ENCODE results near the gene ST3GAL5. TPM values are rescaled to one million over a fixed set of nuclear protein-coding genes. Genes with fewer than 3 reads are reported as not detected.
A peak's percentile ranks its signal among the peaks of the same experiment; 100 is the strongest.

Gene ST3GAL5
- total RNA-seq (2022) (3.5 and 3.8 TPM in 2 replicates), Bru-seq, nascent RNA (percentile 30 among the genes with signal in this experiment), BruChase-seq, experiment 1, labeled RNA remaining after a 6-hour chase (percentile 26 among the genes with signal in this experiment), BruChase-seq, experiment 2, labeled RNA remaining after a 2-hour chase (percentile 23 among the genes with signal in this experiment)
- long read RNA-seq, full-length matches to known transcripts = 6 of 52 reads
- long read RNA-seq, partial matches to known transcripts = 0 of 52 reads
- long read RNA-seq, other reads (novel, unspliced or antisense) = 46 of 52 reads

DNA sequence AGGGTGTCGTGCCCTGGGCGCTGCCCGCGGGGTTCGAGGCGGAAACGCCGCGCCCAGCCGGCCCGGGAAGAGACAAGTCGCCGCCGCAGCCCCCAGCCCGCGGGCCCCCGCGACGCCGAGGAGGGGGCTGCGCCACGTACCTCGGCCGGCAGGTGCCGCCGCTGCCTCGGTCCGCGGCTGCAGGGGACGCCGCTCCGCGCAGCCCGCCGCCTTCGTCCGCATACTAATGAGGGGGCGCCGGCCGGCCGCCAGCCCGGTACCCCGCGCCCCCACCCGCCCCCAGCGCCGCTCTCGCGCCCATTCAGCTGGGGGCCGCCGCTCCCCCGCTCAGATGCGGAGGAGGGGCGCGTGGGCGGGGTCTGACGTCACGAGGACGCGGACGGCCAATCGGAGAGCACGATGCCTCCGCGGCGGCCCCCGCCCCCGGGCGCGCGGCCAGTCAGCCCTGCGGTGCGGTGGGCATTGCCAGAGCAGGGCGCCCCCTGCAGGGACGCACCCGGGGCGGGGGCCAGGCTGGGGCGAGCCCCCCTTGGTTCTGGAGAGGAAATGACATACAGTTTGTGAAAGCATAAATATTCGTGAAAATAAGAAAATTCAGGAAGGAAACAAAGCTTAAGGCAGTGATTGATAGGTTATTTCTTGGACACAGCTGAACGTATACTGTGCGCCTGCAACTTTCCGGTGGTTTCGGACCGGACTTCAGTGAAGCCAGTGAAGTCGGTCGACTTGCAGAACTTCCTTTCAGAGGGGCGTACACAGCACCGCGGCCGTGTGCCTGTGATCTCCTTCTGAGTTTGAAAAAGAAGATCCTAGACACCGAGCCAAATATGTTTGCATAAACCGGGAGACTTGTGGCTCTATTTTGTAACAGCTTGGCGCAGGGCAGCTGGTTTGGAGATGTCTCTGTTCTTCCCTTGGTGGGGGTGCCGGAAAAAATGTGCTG lies at the start of gene ST3GAL5:
Gene ST3GAL5, minus strand, starts transcription at position 307 of the 943 bp plus-strand sequence. Its CDS starts 85 bp downstream, at position 222.
- DNase-seq = peak; percentile 92
- H3K4me1 Mint-ChIP-seq (ENCODE audit: low read depth, unreplicated experiment) = peaks cover 18% of the 10 kb centered on the region
- CTCF ChIA-PET = interaction anchor here (0.6 to 1.6 kb wide), 4 partner anchors 10 to 449 kb away, joined by 4 to 6 read pairs (median 4); no protein-coding TSS in a partner anchor
- peaks cover 59% of the 10 kb centered on the region for H3K27me3 Mint-ChIP-seq (ENCODE audit: unreplicated experiment)
- H3K27ac Mint-ChIP-seq (ENCODE audit: unreplicated experiment) = peak within 1 kb of the TSS; percentile 39
- no peaks in the 10 kb centered on the region for H3K9me3 Mint-ChIP-seq (ENCODE audit: low read depth, unreplicated experiment)
- H3K4me3 Mint-ChIP-seq (ENCODE audit: low read depth, unreplicated experiment) = peak within 1 kb of the TSS; percentile 88
- H3K36me3 Mint-ChIP-seq (ENCODE audit: insufficient read depth, unreplicated experiment) = peaks cover 18% of the 10 kb centered on the region
- no TSS peak for BruUV-seq (replicated peaks)
- TF ChIP-seq, protein P1, sequence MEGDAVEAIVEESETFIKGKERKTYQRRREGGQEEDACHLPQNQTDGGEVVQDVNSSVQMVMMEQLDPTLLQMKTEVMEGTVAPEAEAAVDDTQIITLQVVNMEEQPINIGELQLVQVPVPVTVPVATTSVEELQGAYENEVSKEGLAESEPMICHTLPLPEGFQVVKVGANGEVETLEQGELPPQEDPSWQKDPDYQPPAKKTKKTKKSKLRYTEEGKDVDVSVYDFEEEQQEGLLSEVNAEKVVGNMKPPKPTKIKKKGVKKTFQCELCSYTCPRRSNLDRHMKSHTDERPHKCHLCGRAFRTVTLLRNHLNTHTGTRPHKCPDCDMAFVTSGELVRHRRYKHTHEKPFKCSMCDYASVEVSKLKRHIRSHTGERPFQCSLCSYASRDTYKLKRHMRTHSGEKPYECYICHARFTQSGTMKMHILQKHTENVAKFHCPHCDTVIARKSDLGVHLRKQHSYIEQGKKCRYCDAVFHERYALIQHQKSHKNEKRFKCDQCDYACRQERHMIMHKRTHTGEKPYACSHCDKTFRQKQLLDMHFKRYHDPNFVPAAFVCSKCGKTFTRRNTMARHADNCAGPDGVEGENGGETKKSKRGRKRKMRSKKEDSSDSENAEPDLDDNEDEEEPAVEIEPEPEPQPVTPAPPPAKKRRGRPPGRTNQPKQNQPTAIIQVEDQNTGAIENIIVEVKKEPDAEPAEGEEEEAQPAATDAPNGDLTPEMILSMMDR (IDR thresholded peaks at IDR 0.05; ENCODE audit: unreplicated experiment) = peak; percentile 81
- intact Hi-C loops (cut with micrococcal nuclease; ENCODE audit: unreplicated experiment) = loop anchor here (2.0 to 5.0 kb wide), 3 partner anchors 128 to 193 kb away; no protein-coding TSS in a partner anchor

DNA sequence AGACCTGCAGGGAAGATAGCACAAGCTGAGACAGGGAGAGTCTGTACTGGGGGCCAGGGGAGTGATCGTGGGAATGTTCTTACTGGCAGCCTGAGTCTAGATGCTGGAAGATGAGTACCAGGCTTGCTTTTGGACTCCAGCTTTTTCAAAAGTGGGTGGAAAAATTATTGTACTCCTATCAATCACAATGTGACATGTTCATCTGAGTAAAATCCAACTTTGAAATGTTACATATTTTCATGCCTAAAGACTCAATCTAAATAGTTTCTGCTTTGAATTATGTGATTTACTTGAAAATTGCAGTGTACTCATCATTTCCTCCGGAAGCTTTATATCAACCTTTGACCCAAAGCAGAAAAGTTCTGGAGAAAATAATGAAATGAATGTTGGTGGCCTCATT lies 49.7 kb upstream of the ST3GAL5 start:
- H3K27me3 Mint-ChIP-seq (ENCODE audit: unreplicated experiment) = peaks cover 10% of the 10 kb centered on the region
- no peak overlapping the region for H3K4me3 Mint-ChIP-seq (ENCODE audit: low read depth, unreplicated experiment)
- no peak for DNase-seq
- CTCF ChIA-PET = no interaction called here
- intact Hi-C loops (cut with micrococcal nuclease; ENCODE audit: unreplicated experiment) = no loop called here
- H3K9me3 Mint-ChIP-seq (ENCODE audit: low read depth, unreplicated experiment) = peaks cover 6% of the 10 kb centered on the region
- H3K27ac Mint-ChIP-seq (ENCODE audit: unreplicated experiment) = no peak overlapping the region
- H3K4me1 Mint-ChIP-seq (ENCODE audit: low read depth, unreplicated experiment) = peaks cover 11% of the 10 kb centered on the region
- TF ChIP-seq, protein P1 (IDR thresholded peaks at IDR 0.05; ENCODE audit: unreplicated experiment) = no peak
- H3K36me3 Mint-ChIP-seq (ENCODE audit: insufficient read depth, unreplicated experiment) = no peaks in the 10 kb centered on the region
- no TSS peak for BruUV-seq (replicated peaks)

DNA sequence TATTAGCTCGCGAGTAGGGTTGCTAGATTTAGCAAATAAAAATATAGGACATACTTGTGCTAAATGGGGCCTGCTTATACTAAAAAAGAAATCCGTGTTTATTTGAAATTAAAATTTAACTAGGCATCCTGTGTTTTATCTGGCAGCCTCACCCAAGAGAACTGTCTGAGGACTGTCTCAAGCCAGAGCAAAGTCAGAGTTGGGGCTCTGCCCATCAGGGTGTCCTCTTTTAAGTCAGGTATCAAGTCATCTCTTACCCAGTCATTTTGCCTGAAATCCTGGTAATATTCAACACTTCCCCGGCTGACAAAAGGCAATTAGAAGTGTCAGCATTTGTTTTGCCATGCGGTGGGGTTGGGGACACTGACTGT lies 48.3 kb upstream of the ST3GAL5 start:
- CTCF ChIA-PET = no interaction called here
- no peak overlapping the region for H3K27ac Mint-ChIP-seq (ENCODE audit: unreplicated experiment)
- no peaks in the 10 kb centered on the region for H3K36me3 Mint-ChIP-seq (ENCODE audit: insufficient read depth, unreplicated experiment)

DNA sequence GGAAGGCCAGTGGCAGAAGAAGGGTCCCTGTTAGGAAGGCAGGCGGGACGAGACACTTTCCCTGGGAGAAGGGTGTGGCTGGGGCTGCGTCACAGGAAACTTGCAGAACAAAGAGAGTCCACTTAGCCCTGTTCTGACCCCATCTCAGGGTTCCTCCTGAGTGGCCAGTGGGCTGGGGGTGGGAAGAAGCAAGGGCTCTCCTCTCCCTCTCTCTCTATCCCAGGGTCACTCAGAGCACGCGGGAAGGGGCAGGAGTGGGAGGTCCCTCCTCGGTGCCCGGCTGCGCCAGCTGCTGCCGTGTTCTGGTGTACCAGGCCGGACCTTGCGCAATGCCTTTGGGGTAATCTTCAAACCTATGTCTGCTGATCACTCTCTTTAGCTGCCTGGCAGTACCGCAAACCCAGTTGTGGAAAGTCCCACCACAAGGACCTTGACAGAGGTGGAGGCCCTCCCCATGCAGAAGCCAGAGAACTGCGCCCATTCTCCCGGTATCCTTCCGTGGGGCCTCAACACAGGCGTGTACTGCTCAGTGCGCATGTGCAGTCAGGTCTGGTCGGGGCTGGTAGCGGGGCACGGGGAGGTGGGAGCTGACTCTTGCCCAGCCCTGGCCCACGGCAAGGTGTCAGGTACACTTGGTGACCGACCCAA lies 47.8 kb upstream of the ST3GAL5 start:
- H3K4me1 Mint-ChIP-seq (ENCODE audit: low read depth, unreplicated experiment) = peaks cover 11% of the 10 kb centered on the region
- H3K27me3 Mint-ChIP-seq (ENCODE audit: unreplicated experiment) = no peaks in the 10 kb centered on the region
- BruUV-seq (replicated peaks) = no TSS peak
- intact Hi-C loops (cut with micrococcal nuclease; ENCODE audit: unreplicated experiment) = no loop called here
- H3K4me3 Mint-ChIP-seq (ENCODE audit: low read depth, unreplicated experiment) = no peak overlapping the region
- TF ChIP-seq, protein P1 (IDR thresholded peaks at IDR 0.05; ENCODE audit: unreplicated experiment) = no peak
- DNase-seq = no peak
- CTCF ChIA-PET = no interaction called here
- no peak overlapping the region for H3K27ac Mint-ChIP-seq (ENCODE audit: unreplicated experiment)
- no peaks in the 10 kb centered on the region for H3K36me3 Mint-ChIP-seq (ENCODE audit: insufficient read depth, unreplicated experiment)
- H3K9me3 Mint-ChIP-seq (ENCODE audit: low read depth, unreplicated experiment) = no peaks in the 10 kb centered on the region

More for the DNA sequence above, 48.3 kb upstream of the ST3GAL5 start:
- no peaks in the 10 kb centered on the region for H3K9me3 Mint-ChIP-seq (ENCODE audit: low read depth, unreplicated experiment)
- H3K4me1 Mint-ChIP-seq (ENCODE audit: low read depth, unreplicated experiment) = peaks cover 11% of the 10 kb centered on the region
- intact Hi-C loops (cut with micrococcal nuclease; ENCODE audit: unreplicated experiment) = no loop called here
- no TSS peak for BruUV-seq (replicated peaks)
- TF ChIP-seq, protein P1 (IDR thresholded peaks at IDR 0.05; ENCODE audit: unreplicated experiment) = no peak
- H3K4me3 Mint-ChIP-seq (ENCODE audit: low read depth, unreplicated experiment) = no peak overlapping the region
- H3K27me3 Mint-ChIP-seq (ENCODE audit: unreplicated experiment) = no peaks in the 10 kb centered on the region
- no peak for DNase-seq
